Vagina (tissue), 2 donors: ENCODE measurements around the gene C1orf21. TPM values are rescaled to one million over a fixed set of nuclear protein-coding genes. Genes with fewer than 3 reads are reported as not detected.

Source experiments
- DNase-seq, 2 donors: peaks; one replicate each; pipeline ENCODE4 v3.0.0-alpha.2; 2017; ENCODE audit errors: extremely low spot score in 2 of 2
- H3K27ac ChIP-seq: fragments of 200-600 bp; sonication (generic); one replicate; pipeline ENCODE4 v1.5.1; 2019
- H3K27me3 ChIP-seq: fragments of 200-600 bp; sonication (generic); one replicate; pipeline ENCODE4 v1.5.1; 2019
- H3K36me3 ChIP-seq, 2 donors: fragments of 200-600 bp; sonication (generic); one replicate each; pipeline ENCODE4 v1.5.1; 2017 to 2019
- H3K4me1 ChIP-seq: fragments of 200-600 bp; sonication (generic); one replicate; pipeline ENCODE4 v1.5.1; 2019
- H3K4me3 ChIP-seq, 2 donors: fragments of 200-600 bp; sonication (generic); 1 replicate in 1 of 2; 2 replicates in 1 of 2; pipeline ENCODE4 v1.5.1; 2016 to 2019
- H3K9me3 ChIP-seq: fragments of 200-600 bp; sonication (generic); one replicate; pipeline ENCODE4 v1.5.1; 2019
- CTCF ChIP-seq, 3 experiments: fragments of 450-650 bp in 2 of 3; fragments of 200-600 bp in 1 of 3; sonication (generic) in 1 of 3; IDR thresholded peaks; one replicate each; pipeline ENCODE4 v1.5.1; 2017 to 2019; ENCODE audit warnings: antibody characterized with exemption in 3 of 3, mild to moderate bottlenecking in 2 of 3, moderate library complexity in 2 of 3
- POLR2A ChIP-seq, 2 donors: fragments of 450-650 bp; IDR thresholded peaks; one replicate each; pipeline ENCODE4 v1.6.1; 2017; ENCODE audit warnings: antibody characterized with exemption in 2 of 2, mild to moderate bottlenecking in 2 of 2, moderate library complexity in 2 of 2
- POLR2AphosphoS5 ChIP-seq, 2 donors: sonication (generic); formaldehyde crosslinking; IDR thresholded peaks; one replicate each; pipeline ENCODE4 v1.9.0; 2017; ENCODE audit warnings: antibody characterized with exemption in 2 of 2, mild to moderate bottlenecking in 2 of 2, low read depth in 1 of 2; ENCODE audit not compliant: insufficient read depth in 1 of 2
- intact Hi-C: fragments of 100-400 bp; cut with DNase I; formaldehyde crosslinking; loops from one replicate; pipeline ENCODE4 v1.15.1; 2023
- total RNA-seq: library from RNA; depleted of rRNA; stranded (reverse); fragments of >200 nt; gene quantifications from one replicate; pipeline ENCODE4 v1.2.3, GENCODE V29; 2016

Gene C1orf21
- total RNA-seq, 1 donor from 2014 or later, result 24.1 TPM

GRCh38 chr1:184385865-184386311 lies 941 bp upstream of the C1orf21 start:
- TF ChIP-seq CTCF (IDR thresholded peaks at IDR 0.05) (no peak), POLR2A (IDR thresholded peaks at IDR 0.05) (no peak), POLR2AphosphoS5 (IDR thresholded peaks at IDR 0.05; ENCODE audit: insufficient read depth in 1 of 2, low read depth in 1 of 2) (no peak)
- intact Hi-C loops, result loop anchor here (5.0 to 10.0 kb wide), 2 partner anchors 176 to 769 kb away; partner anchors contain the start of genes SWT1 and TRMT1L
- DNase-seq, result no peak
- Histone ChIP-seq H3K9me3 (no peaks in the 10 kb centered on the region), H3K27ac (peak overlapping the region; percentile 95), H3K27me3 (no peaks in the 10 kb centered on the region), H3K4me3 (peak overlapping the region; percentile 68 to 95), H3K36me3 (no peaks in the 10 kb centered on the region), H3K4me1 (peaks cover 33% of the 10 kb centered on the region)

- intact Hi-C loops, result loop anchor here (5.0 to 10.0 kb wide), 2 partner anchors 175 to 768 kb away; partner anchors contain the start of genes SWT1 and TRMT1L
- DNase-seq, result no peak
- TF ChIP-seq POLR2A (IDR thresholded peaks at IDR 0.05) (no peak), POLR2AphosphoS5 (IDR thresholded peaks at IDR 0.05; ENCODE audit: insufficient read depth in 1 of 2, low read depth in 1 of 2) (peak; percentile 29 to 97)
- peak overlapping the region; percentile 68 to 95 for H3K4me3 ChIP-seq
- no peaks in the 10 kb centered on the region for H3K27me3 ChIP-seq
- peaks cover 45% of the 10 kb centered on the region for H3K4me1 ChIP-seq
- H3K9me3 ChIP-seq, result no peaks in the 10 kb centered on the region
- peak overlapping the region; percentile 95 for H3K27ac ChIP-seq
- H3K36me3 ChIP-seq, result no peaks in the 10 kb centered on the region
These were observed 243 bp downstream of the C1orf21 start for GRCh38 chr1:184387069-184387475.

- no peak for DNase-seq
- intact Hi-C loops, result loop anchor here (5.0 to 10.0 kb wide), 2 partner anchors 175 to 767 kb away; partner anchors contain the start of genes SWT1 and TRMT1L
- Histone ChIP-seq H3K4me3 (peak overlapping the region; percentile 68 to 95), H3K36me3 (no peaks in the 10 kb centered on the region), H3K4me1 (peaks cover 51% of the 10 kb centered on the region), H3K27ac (peak overlapping the region; percentile 95), H3K27me3 (no peaks in the 10 kb centered on the region), H3K9me3 (no peaks in the 10 kb centered on the region)
- TF ChIP-seq CTCF (IDR thresholded peaks at IDR 0.05) (no peak), POLR2AphosphoS5 (IDR thresholded peaks at IDR 0.05; ENCODE audit: insufficient read depth in 1 of 2, low read depth in 1 of 2) (peak; percentile 4 to 13)
These were observed 868 bp downstream of the C1orf21 start for GRCh38 chr1:184387476-184388318.

GRCh38 chr1:184388319-184388889 lies 1.6 kb downstream of the C1orf21 start:
- intact Hi-C loops, result loop anchor here (5.0 to 10.0 kb wide), 2 partner anchors 174 to 766 kb away; partner anchors contain the start of genes SWT1 and TRMT1L
- Histone ChIP-seq H3K4me3 (peak overlapping the region; percentile 68 to 95), H3K27ac (peak overlapping the region; percentile 95), H3K36me3 (no peaks in the 10 kb centered on the region), H3K4me1 (peaks cover 58% of the 10 kb centered on the region), H3K27me3 (no peaks in the 10 kb centered on the region), H3K9me3 (no peaks in the 10 kb centered on the region)
- DNase-seq, result no peak
- TF ChIP-seq CTCF (IDR thresholded peaks at IDR 0.05) (no peak), POLR2AphosphoS5 (IDR thresholded peaks at IDR 0.05; ENCODE audit: insufficient read depth in 1 of 2, low read depth in 1 of 2) (peak in 1 of 2 donors; percentile 6), POLR2A (IDR thresholded peaks at IDR 0.05) (peak in 1 of 2 donors; percentile 7)

GRCh38 chr1:184388971-184389370 lies 2.1 kb downstream of the C1orf21 start:
- TF ChIP-seq POLR2A (IDR thresholded peaks at IDR 0.05) (no peak), POLR2AphosphoS5 (IDR thresholded peaks at IDR 0.05; ENCODE audit: insufficient read depth in 1 of 2, low read depth in 1 of 2) (no peak)
- Histone ChIP-seq H3K4me3 (peak overlapping the region; percentile 68 to 95), H3K9me3 (no peaks in the 10 kb centered on the region), H3K27ac (peak overlapping the region; percentile 95), H3K4me1 (peaks cover 64% of the 10 kb centered on the region), H3K36me3 (no peaks in the 10 kb centered on the region), H3K27me3 (no peaks in the 10 kb centered on the region)
- DNase-seq, result no peak
- intact Hi-C loops, result loop anchor here (5.0 to 10.0 kb wide), 2 partner anchors 173 to 766 kb away; partner anchors contain the start of genes SWT1 and TRMT1L
